H1 (cell line): ENCODE measurements around the gene HSPA4L. TPM values are rescaled to one million over a fixed set of nuclear protein-coding genes. Genes with fewer than 3 reads are reported as not detected.
A peak's percentile ranks its signal among the peaks of the same experiment; 100 is the strongest.

ENCODE experiments used
- BRCA1 ChIP-seq: IDR thresholded peaks from 2 replicates; pipeline ENCODE4 v1.6.1; 2012; ENCODE audit warnings: low read depth, low read length, improper control_type of control experiment
- CREB1 ChIP-seq: IDR thresholded peaks from 2 replicates; pipeline ENCODE4 v1.6.1; 2012; ENCODE audit warnings: inconsistent platforms
- CTCF ChIP-seq, 3 experiments: IDR thresholded peaks; 1 replicate in 2 of 3; 2 replicates in 1 of 3; pipeline versions ENCODE4 v1.5.1 to v1.6.1; 2011; ENCODE audit warnings: low read length in 3 of 3, mild to moderate bottlenecking in 3 of 3, inconsistent platforms in 2 of 3, low read depth in 1 of 3, moderate library complexity in 1 of 3; ENCODE audit not compliant: insufficient read depth in 1 of 3; ENCODE audit errors: control extremely low read depth in 1 of 3
- JUND ChIP-seq: IDR thresholded peaks from 2 replicates; pipeline ENCODE4 v1.6.1; 2011; ENCODE audit warnings: mild to moderate bottlenecking, improper control_type of control experiment, low read length
- PHF8 ChIP-seq: fragments of 200-600 bp; sonication (generic); conservative IDR thresholded peaks from 2 replicates; pipeline ENCODE4 v1.7.1; 2012; ENCODE audit warnings: low read depth, mild to moderate bottlenecking, inconsistent platforms, low read length, moderate library complexity
- SP2 ChIP-seq: IDR thresholded peaks from 2 replicates; pipeline ENCODE4 v1.6.1; 2012; ENCODE audit warnings: mild to moderate bottlenecking, low read length, inconsistent platforms
- TCF12 ChIP-seq: IDR thresholded peaks from 2 replicates; pipeline ENCODE4 v1.6.1; 2011; ENCODE audit warnings: low read depth, mild to moderate bottlenecking, low read length
- YY1 ChIP-seq: IDR thresholded peaks from 2 replicates; pipeline ENCODE4 v1.6.1; 2011; ENCODE audit warnings: low read depth, mild to moderate bottlenecking, low read length
- ZNF274 ChIP-seq: IDR thresholded peaks from 2 replicates; pipeline ENCODE4 v1.7.0; 2012; ENCODE audit warnings: low read length, borderline replicate concordance; ENCODE audit errors: extremely low read depth
- polyA plus RNA-seq, 7 experiments: library from polyadenylated mRNA; depleted of rRNA in 3 of 7; stranded (reverse) in 5 of 7; unstranded in 2 of 7; fragments of >200 nt in 5 of 7; fragments of 200-250 nt in 2 of 7; gene quantifications; 1 replicate in 5 of 7; 2 replicates in 1 of 7; 4 replicates in 1 of 7; pipeline versions ENCODE4 v1.2.1 to v1.2.3, GENCODE V29; 2011 to 2013; ENCODE audit warnings: missing spikeins in 2 of 7, mixed read lengths in 2 of 7
- total RNA-seq: library from RNA; stranded (reverse); fragmentation: NEBNext Ultra II Directional; extraction: Animal tissue kit (Norgen Biotek cat#: 25700); gene quantifications from 2 replicates; pipeline ENCODE4 v1.2.1, GENCODE V29; 2021
- TF ChIP-seq, protein P1 (sequence below): IDR thresholded peaks from 2 replicates; pipeline ENCODE4 v1.6.1; 2011; ENCODE audit warnings: low read length, improper control_type of control experiment

HSPA4L gene
- total and polyA plus RNA-seq, 2 of the 8 experiments (the other 6 are each of a cell fraction or from before 2014, with no cell fraction given) = 0.65 to 4.7 TPM

- TF ChIP-seq SP2 (no peak), ZNF274 (no peak), JUND (no peak), YY1 (no peak), PHF8 (peak; percentile 60; the same call in 1 of the 2 replicates), CTCF (IDR thresholded peaks at IDR 0.05; ENCODE audit: control extremely low read depth in 1 of 3, insufficient read depth in 1 of 3, low read depth in 1 of 3, low read length in 3 of 3) (no peak), CREB1 (0 out of 2 replicates have a peak, but pooled peaks have one; percentile 10), TCF12 (0 out of 2 replicates have a peak, but pooled peaks have one; percentile 4), BRCA1 (no peak)
- TF ChIP-seq, protein P1, sequence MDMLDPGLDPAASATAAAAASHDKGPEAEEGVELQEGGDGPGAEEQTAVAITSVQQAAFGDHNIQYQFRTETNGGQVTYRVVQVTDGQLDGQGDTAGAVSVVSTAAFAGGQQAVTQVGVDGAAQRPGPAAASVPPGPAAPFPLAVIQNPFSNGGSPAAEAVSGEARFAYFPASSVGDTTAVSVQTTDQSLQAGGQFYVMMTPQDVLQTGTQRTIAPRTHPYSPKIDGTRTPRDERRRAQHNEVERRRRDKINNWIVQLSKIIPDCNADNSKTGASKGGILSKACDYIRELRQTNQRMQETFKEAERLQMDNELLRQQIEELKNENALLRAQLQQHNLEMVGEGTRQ = no peak
Observed at GRCh38 chr4:127781300-127782024, 660 bp upstream of the HSPA4L start (continued).
